Subcutaneous adipose tissue (tissue), 4 donors: ENCODE results near the gene INTS7. TPM values are rescaled to one million over a fixed set of nuclear protein-coding genes. Genes with fewer than 3 reads are reported as not detected.

ENCODE experiments used
- small RNA-seq: library from RNA; depleted of rRNA; stranded (forward); fragments of <200 nt; gene quantifications from one replicate; pipeline ENCODE3, GENCODE V24; 2016
- total RNA-seq, 4 donors: library from RNA; depleted of rRNA; stranded (reverse); fragments of >200 nt; gene quantifications; one replicate each; pipeline ENCODE4 v1.1.0, GENCODE V29; 2016
- TF ChIP-seq, protein P1 (sequence below): fragments of 450-650 bp; IDR thresholded peaks from one replicate; pipeline ENCODE4 v1.5.1; 2016; ENCODE audit warnings: low read depth, mild to moderate bottlenecking, control low read depth, antibody characterized with exemption, moderate library complexity

Gene INTS7
- total RNA-seq, 4 donors from 2014 or later: 4.0 to 11.6 (median 6.6) TPM

DNA sequence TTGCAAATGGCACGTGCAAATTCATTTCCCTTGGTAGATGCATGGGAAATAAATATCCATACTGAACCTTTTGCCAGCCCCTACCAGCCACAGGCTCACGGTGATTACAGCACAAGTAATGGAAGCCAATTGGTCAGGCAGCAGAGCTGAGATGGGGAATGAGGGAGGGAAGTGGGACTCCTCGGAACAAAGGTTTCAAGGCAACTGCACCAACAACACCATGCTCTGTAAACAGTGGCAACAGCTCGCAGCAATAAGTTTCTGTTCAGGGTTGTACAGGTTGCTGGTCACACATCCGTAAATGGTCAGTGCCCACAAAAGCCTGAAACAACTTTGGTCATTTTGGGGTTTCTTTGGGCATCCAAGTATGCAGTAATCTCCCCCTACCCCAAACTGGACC is 142.1 kb downstream of the INTS7 start:
- TF ChIP-seq, protein P1, sequence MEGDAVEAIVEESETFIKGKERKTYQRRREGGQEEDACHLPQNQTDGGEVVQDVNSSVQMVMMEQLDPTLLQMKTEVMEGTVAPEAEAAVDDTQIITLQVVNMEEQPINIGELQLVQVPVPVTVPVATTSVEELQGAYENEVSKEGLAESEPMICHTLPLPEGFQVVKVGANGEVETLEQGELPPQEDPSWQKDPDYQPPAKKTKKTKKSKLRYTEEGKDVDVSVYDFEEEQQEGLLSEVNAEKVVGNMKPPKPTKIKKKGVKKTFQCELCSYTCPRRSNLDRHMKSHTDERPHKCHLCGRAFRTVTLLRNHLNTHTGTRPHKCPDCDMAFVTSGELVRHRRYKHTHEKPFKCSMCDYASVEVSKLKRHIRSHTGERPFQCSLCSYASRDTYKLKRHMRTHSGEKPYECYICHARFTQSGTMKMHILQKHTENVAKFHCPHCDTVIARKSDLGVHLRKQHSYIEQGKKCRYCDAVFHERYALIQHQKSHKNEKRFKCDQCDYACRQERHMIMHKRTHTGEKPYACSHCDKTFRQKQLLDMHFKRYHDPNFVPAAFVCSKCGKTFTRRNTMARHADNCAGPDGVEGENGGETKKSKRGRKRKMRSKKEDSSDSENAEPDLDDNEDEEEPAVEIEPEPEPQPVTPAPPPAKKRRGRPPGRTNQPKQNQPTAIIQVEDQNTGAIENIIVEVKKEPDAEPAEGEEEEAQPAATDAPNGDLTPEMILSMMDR: no peak

DNA sequence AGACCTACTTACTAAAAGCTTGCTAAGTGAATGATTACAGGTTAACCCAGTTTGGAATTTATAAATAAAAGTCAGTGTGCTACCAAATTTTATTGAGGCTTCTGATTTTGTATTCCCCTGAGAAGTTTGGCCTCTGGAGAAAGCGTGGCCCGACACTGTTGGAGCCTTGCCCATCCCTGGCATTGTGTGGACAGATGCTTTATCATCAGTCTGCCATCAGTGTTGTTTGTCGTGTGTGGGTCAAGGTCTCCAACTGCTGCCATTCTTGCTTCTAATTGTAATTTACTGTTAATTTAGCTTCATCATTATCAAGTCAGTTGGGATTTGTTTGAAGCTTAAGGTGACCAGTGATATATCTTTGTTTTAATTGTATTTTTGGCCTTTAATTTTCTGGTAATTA is 142.8 kb downstream of the INTS7 start:
- TF ChIP-seq, protein P1: no peak

DNA sequence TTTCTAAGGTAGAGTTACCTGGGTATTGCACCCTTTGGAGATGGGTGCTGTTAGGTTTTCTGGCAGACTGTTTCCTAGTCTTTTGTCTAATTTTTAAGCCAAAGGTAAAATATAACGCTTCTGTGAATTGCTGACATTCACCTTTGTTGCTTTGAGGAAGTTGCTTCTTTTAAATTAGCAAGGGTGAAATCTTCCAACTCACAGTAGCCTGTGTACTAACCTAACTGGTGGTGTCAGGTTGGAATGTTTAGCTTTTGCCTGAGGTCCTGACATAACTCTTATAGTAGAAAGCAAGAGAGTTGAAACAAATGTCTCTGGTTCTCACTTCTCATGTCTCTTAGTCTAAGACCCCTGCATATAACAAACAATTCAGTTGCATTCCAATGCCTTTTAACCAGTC is 143.6 kb downstream of the INTS7 start:
- TF ChIP-seq, protein P1: no peak

Small RNA genes within 50 kb of the gene (small RNA-seq; reads per million reads assigned to genes)
- gene MIR3122 (not detected), gene RF00568 (not detected)

Other genes starting within 250 kb of the INTS7 start
- 100 to 1,000 TPM in 1 of 4 donors, 10 to 100 TPM in 3; 57.8 to 131 (median 73.7) TPM for gene LPGAT1, start 204.8 kb downstream of the INTS7 start, total RNA-seq
- gene DTL, start 191 bp upstream of the INTS7 start, total RNA-seq: 1 to 10 TPM in 1 of 4 donors, under 1 TPM in 3; 0.33 to 1.3 (median 0.67) TPM
- gene PPP2R5A, start 249.9 kb upstream of the INTS7 start, total RNA-seq: 100 to 1,000 TPM in 2 of 4 donors, 10 to 100 TPM in 2; 84.5 to 130 (median 106) TPM